Astrocyte (in vitro differentiated cells and primary cell): ENCODE measurements around the gene SSH2. TPM values are rescaled to one million over a fixed set of nuclear protein-coding genes. Genes with fewer than 3 reads are reported as not detected.

ENCODE experiments used
- DNase-seq: peaks from one replicate; pipeline ENCODE4 v3.0.0-alpha.2; 2010; ENCODE audit warnings: low read depth
- FAIRE-seq: peaks from 2 replicates; lab custom pipeline; 2011; peaks lifted over from hg19 to GRCh38; lab: Jason Lieb, UNC
- H2AFZ ChIP-seq: 2 replicates; pipeline ENCODE4 v1.6.0; 2012; ENCODE audit warnings: low read depth, low read length, inconsistent platforms
- H3K27ac ChIP-seq: 2 replicates; pipeline ENCODE4 v1.5.1; 2011; ENCODE audit warnings: low read depth, low read length, inconsistent platforms
- H3K27me3 ChIP-seq: 2 replicates; pipeline ENCODE4 v1.6.0; 2011; ENCODE audit warnings: low read length, inconsistent platforms; ENCODE audit not compliant: insufficient read depth
- H3K36me3 ChIP-seq: 2 replicates; pipeline ENCODE4 v1.5.1; 2011; ENCODE audit warnings: low read length, inconsistent platforms; ENCODE audit not compliant: insufficient read depth
- H3K4me1 ChIP-seq: 2 replicates; pipeline ENCODE4 v1.5.1; 2011; ENCODE audit warnings: low read length, inconsistent platforms; ENCODE audit not compliant: insufficient read depth
- H3K4me2 ChIP-seq: 2 replicates; pipeline ENCODE4 v1.6.0; 2012; ENCODE audit warnings: low read length, inconsistent platforms
- H3K4me3 ChIP-seq: 2 replicates; pipeline ENCODE4 v1.5.1; 2011; ENCODE audit warnings: low read depth, mild to moderate bottlenecking, low read length, inconsistent platforms; ENCODE audit not compliant: insufficient read depth
- H3K79me2 ChIP-seq: 2 replicates; pipeline ENCODE4 v1.6.0; 2012; ENCODE audit warnings: mild to moderate bottlenecking, low read length, inconsistent platforms; ENCODE audit not compliant: insufficient read depth
- H3K9ac ChIP-seq: 2 replicates; pipeline ENCODE4 v1.6.0; 2012; ENCODE audit warnings: mild to moderate bottlenecking, low read length, inconsistent platforms
- H3K9me3 ChIP-seq: 2 replicates; pipeline ENCODE4 v1.5.1; 2012; ENCODE audit warnings: low read depth, mild to moderate bottlenecking, low read length, inconsistent platforms; ENCODE audit not compliant: insufficient read depth
- H4K20me1 ChIP-seq: 2 replicates; pipeline ENCODE4 v1.6.0; 2012; ENCODE audit warnings: low read length, inconsistent platforms; ENCODE audit not compliant: insufficient read depth
- H3K27ac Mint-ChIP-seq: one replicate; pipeline ENCODE4 v1.8.0; 2021; ENCODE audit warnings: mild to moderate bottlenecking, mixed read lengths; ENCODE audit not compliant: unreplicated experiment
- H3K27me3 Mint-ChIP-seq: one replicate; pipeline ENCODE4 v1.8.0; 2021; ENCODE audit warnings: low read depth, mixed read lengths; ENCODE audit not compliant: unreplicated experiment
- H3K36me3 Mint-ChIP-seq: one replicate; pipeline ENCODE4 v1.8.0; 2021; ENCODE audit warnings: low read depth, mixed read lengths; ENCODE audit not compliant: unreplicated experiment
- H3K4me1 Mint-ChIP-seq: one replicate; pipeline ENCODE4 v1.8.0; 2021; ENCODE audit warnings: low read depth, mixed read lengths; ENCODE audit not compliant: unreplicated experiment
- H3K4me3 Mint-ChIP-seq: one replicate; pipeline ENCODE4 v1.8.0; 2021; ENCODE audit warnings: mild to moderate bottlenecking, moderate library complexity, mixed read lengths; ENCODE audit not compliant: unreplicated experiment
- H3K9me3 Mint-ChIP-seq: one replicate; pipeline ENCODE4 v1.8.0; 2021; ENCODE audit warnings: mild to moderate bottlenecking, mixed read lengths; ENCODE audit not compliant: unreplicated experiment
- EZH2 ChIP-seq: IDR thresholded peaks from 2 replicates; pipeline ENCODE4 v1.6.1; 2012; ENCODE audit warnings: mild to moderate bottlenecking, low read length, inconsistent platforms; ENCODE audit not compliant: insufficient read depth
- total RNA-seq: library from RNA; stranded (reverse); gene quantifications from 2 replicates; pipeline ENCODE4 v1.2.1, GENCODE V29; 2021
- TF ChIP-seq, protein P1 (sequence below): IDR thresholded peaks from 2 replicates; pipeline ENCODE4 v1.5.1; 2011; ENCODE audit warnings: low read depth, mild to moderate bottlenecking, inconsistent platforms, low read length, moderate library complexity; ENCODE audit not compliant: insufficient read depth

The SSH2 gene
- total RNA-seq, 1 donor from 2014 or later = 31.1 TPM

- Mint-ChIP-seq H3K36me3 (peaks cover 7% of the 10 kb centered on the region), H3K4me1 (peaks cover 3% of the 10 kb centered on the region), H3K27me3 (no peaks in the 10 kb centered on the region), H3K4me3 (no peak overlapping the region), H3K9me3 (no peaks in the 10 kb centered on the region), H3K27ac (no peak overlapping the region)
- TF ChIP-seq EZH2 = no peak
- TF ChIP-seq, protein P1, sequence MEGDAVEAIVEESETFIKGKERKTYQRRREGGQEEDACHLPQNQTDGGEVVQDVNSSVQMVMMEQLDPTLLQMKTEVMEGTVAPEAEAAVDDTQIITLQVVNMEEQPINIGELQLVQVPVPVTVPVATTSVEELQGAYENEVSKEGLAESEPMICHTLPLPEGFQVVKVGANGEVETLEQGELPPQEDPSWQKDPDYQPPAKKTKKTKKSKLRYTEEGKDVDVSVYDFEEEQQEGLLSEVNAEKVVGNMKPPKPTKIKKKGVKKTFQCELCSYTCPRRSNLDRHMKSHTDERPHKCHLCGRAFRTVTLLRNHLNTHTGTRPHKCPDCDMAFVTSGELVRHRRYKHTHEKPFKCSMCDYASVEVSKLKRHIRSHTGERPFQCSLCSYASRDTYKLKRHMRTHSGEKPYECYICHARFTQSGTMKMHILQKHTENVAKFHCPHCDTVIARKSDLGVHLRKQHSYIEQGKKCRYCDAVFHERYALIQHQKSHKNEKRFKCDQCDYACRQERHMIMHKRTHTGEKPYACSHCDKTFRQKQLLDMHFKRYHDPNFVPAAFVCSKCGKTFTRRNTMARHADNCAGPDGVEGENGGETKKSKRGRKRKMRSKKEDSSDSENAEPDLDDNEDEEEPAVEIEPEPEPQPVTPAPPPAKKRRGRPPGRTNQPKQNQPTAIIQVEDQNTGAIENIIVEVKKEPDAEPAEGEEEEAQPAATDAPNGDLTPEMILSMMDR = no peak
- Histone ChIP-seq H3K36me3 (no peaks in the 10 kb centered on the region), H3K4me3 (no peak overlapping the region), H3K9me3 (no peaks in the 10 kb centered on the region), H3K79me2 (no peaks in the 10 kb centered on the region), H3K9ac (no peak overlapping the region), H3K4me2 (no peak overlapping the region), H3K27ac (no peak overlapping the region), H3K27me3 (no peaks in the 10 kb centered on the region), H4K20me1 (peaks cover 9% of the 10 kb centered on the region), H3K4me1 (no peaks in the 10 kb centered on the region), H2AFZ (no peak overlapping the region)
- no peak for DNase-seq
- FAIRE-seq = no peak
Observed at GRCh38 chr17:29717817-29718216, 212.2 kb downstream of the SSH2 start.

GRCh38 chr17:29716566-29716965 is 213.5 kb downstream of the SSH2 start:
- no peak for TF ChIP-seq EZH2
- TF ChIP-seq, protein P1 = no peak
- H3K36me3 ChIP-seq = no peaks in the 10 kb centered on the region
- FAIRE-seq (no peak), DNase-seq (no peak)
- H3K4me1 ChIP-seq = no peaks in the 10 kb centered on the region
- H4K20me1 ChIP-seq = peaks cover 9% of the 10 kb centered on the region
- no peaks in the 10 kb centered on the region for H3K9me3 Mint-ChIP-seq
- no peak overlapping the region for H3K27ac ChIP-seq
- no peaks in the 10 kb centered on the region for H3K27me3 ChIP-seq
- H3K27ac Mint-ChIP-seq = no peak overlapping the region
- no peak overlapping the region for H3K4me3 Mint-ChIP-seq
- no peaks in the 10 kb centered on the region for H3K9me3 ChIP-seq
- no peak overlapping the region for H3K4me3 ChIP-seq
- H2AFZ ChIP-seq = no peak overlapping the region
- no peak overlapping the region for H3K4me2 ChIP-seq
- H3K36me3 Mint-ChIP-seq = peaks cover 7% of the 10 kb centered on the region
- H3K27me3 Mint-ChIP-seq = no peaks in the 10 kb centered on the region
- H3K4me1 Mint-ChIP-seq = peaks cover 7% of the 10 kb centered on the region
- no peaks in the 10 kb centered on the region for H3K79me2 ChIP-seq
- H3K9ac ChIP-seq = no peak overlapping the region

DNA sequence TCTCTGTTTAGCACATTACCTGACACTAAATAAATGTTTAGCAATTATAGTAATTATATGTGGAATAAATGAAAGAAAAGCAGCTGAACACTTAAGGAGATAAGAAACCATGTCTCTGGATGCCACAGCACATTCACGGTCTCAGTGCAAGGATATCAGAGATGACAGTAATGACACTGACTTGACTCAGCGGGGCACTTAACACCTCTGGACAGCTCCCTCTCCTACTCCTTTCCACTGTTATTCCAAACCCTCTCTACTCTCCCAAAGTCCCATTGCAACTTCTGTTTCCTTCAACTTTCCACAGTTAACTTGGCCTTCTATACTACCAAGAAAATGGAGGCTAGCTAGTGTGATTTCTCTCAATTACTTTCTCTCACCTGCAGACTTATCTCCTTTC is 214.3 kb downstream of the SSH2 start:
- Histone ChIP-seq H3K4me2 (no peak overlapping the region), H3K27me3 (no peaks in the 10 kb centered on the region), H4K20me1 (peaks cover 9% of the 10 kb centered on the region), H3K4me3 (no peak overlapping the region), H3K9ac (no peak overlapping the region), H3K79me2 (no peaks in the 10 kb centered on the region), H3K36me3 (no peaks in the 10 kb centered on the region), H2AFZ (no peak overlapping the region), H3K4me1 (no peaks in the 10 kb centered on the region), H3K9me3 (no peaks in the 10 kb centered on the region), H3K27ac (no peak overlapping the region)
- TF ChIP-seq EZH2 = no peak
- TF ChIP-seq, protein P1 = no peak
- no peak for FAIRE-seq
- Mint-ChIP-seq H3K27ac (no peak overlapping the region), H3K36me3 (peaks cover 7% of the 10 kb centered on the region), H3K9me3 (no peaks in the 10 kb centered on the region), H3K4me1 (peaks cover 16% of the 10 kb centered on the region), H3K4me3 (no peak overlapping the region), H3K27me3 (no peaks in the 10 kb centered on the region)
- DNase-seq = no peak
